ENCODE measurements around the gene JMJD8. TPM values are rescaled to one million over a fixed set of nuclear protein-coding genes. Genes with fewer than 3 reads are reported as not detected.

The JMJD8 gene
- polyA plus RNA-seq, 1 experiment = 91.8 TPM

DNA sequence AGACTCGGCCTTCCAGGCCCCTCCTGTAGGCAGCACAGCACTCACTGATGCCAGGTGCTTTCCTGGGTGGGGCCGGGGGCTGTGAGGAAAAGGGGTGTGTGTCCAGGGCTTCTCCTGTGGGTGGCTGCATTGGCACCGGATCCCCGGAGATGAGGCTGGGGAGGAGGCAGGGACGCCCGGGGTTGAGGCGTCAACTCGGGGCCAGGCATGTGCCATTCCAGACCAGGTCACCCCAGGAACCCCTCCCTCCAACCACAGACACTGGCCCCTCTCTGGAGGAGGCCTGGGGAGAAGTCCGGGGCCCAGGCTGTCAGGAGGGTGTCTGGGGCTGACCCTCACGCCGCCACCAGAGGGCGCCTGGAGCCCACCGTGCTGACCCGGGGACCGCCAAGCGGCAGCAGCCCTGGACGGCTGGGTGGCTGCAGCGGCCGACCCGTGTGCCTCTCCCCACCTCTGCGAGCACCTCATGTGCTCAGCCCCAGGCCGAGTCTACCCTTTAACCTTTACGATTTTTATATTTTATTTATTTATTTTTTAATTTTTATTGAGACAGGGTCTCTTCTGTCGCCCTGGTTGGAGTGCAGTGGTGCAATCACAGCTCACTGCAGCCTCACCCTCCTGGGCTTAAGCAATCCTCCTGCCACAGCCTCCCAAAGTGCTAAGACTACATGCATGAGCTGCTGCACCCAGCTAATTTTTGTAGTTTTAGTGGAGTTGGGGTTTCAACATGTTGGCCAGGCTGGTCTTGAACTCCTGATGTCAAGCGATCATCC is 27.6 kb upstream of the JMJD8 start:
- Histone ChIP-seq H3K36me3 (ENCODE audit: control insufficient read depth, insufficient read depth, low read length) (no peaks in the 10 kb centered on the region), H3K4me3 (ENCODE audit: low read depth, low read length) (no peak overlapping the region), H3K27me3 (ENCODE audit: control insufficient read depth, insufficient read depth, low read length) (peaks cover 14% of the 10 kb centered on the region)
- POLR2A ChIA-PET = no interaction called here
- DNase-seq (ENCODE audit: low read depth) = no peak
- TF ChIP-seq, protein P1, sequence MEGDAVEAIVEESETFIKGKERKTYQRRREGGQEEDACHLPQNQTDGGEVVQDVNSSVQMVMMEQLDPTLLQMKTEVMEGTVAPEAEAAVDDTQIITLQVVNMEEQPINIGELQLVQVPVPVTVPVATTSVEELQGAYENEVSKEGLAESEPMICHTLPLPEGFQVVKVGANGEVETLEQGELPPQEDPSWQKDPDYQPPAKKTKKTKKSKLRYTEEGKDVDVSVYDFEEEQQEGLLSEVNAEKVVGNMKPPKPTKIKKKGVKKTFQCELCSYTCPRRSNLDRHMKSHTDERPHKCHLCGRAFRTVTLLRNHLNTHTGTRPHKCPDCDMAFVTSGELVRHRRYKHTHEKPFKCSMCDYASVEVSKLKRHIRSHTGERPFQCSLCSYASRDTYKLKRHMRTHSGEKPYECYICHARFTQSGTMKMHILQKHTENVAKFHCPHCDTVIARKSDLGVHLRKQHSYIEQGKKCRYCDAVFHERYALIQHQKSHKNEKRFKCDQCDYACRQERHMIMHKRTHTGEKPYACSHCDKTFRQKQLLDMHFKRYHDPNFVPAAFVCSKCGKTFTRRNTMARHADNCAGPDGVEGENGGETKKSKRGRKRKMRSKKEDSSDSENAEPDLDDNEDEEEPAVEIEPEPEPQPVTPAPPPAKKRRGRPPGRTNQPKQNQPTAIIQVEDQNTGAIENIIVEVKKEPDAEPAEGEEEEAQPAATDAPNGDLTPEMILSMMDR (IDR thresholded peaks at IDR 0.05; ENCODE audit: insufficient read depth, low read depth, low read length) = peak; percentile 93
- CTCF ChIA-PET = interaction anchor here (0.6 to 5.5 kb wide), 35 partner anchors 8 to 494 kb away, joined by 3 to 120 read pairs (median 4); partner anchors contain the start of genes ANTKMT, CCDC78, CHTF18 and HAGHL

DNA sequence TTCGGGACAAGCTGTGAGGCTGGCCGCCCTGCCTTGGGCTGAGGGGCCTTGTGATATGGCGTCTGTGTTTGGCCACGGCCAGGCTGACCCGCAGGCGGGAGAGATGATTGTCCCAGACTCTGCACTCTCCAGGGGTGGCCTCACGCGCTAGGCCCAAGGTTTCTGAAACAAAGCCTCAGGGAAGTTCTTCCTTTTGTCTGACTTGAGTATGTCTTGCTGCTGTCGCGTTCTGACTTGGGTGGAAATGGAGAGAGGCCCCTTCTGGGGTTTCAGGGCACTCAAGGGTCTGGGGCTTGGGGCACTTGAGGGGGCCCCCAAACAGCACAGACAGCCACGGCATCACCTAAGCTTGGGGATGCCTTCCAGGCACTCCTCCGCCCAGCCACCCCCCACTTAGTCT is 26.9 kb upstream of the JMJD8 start:
- Histone ChIP-seq H3K27me3 (ENCODE audit: control insufficient read depth, insufficient read depth, low read length) (peaks cover 17% of the 10 kb centered on the region), H3K4me3 (ENCODE audit: low read depth, low read length) (no peak overlapping the region), H3K36me3 (ENCODE audit: control insufficient read depth, insufficient read depth, low read length) (no peaks in the 10 kb centered on the region)
- TF ChIP-seq, protein P1 (IDR thresholded peaks at IDR 0.05; ENCODE audit: insufficient read depth, low read depth, low read length) = no peak
- ChIA-PET CTCF (interaction anchor here (0.6 to 5.2 kb wide), 10 partner anchors 12 to 390 kb away, joined by 3 to 47 read pairs (median 4); partner anchors contain the start of genes CCDC78, CHTF18 and RPUSD1), POLR2A (no interaction called here)
- DNase-seq (ENCODE audit: low read depth) = no peak

DNA sequence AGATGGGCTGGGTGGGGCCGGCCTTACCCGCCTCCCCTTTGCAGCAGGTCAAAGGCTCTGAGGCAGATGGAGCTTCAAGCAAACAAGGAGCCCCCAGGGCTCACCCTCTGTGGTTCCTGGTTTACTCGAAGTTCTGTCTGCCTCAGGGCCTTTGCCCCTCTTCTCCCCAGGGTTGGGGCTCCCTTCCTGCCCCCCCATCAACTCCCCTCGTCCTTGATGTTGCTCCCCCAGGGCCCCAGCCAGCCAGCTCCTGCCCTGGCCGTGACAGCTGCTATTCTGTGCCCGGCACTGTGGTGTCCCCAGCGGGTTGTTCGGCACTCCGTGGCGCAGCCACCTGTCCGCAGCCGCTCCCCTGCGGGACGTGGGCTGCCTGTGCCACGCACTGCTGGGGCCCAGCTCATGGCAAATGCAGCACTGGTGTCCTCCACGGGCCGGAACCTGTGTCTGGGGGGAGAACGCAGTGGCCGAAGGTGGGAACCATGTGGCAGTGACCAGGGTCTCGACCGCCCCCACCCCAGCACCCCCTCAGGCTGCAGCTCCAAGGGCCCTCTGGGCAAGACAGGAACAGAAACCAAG is 26.5 kb upstream of the JMJD8 start:
- DNase-seq (ENCODE audit: low read depth) = no peak
- Histone ChIP-seq H3K27me3 (ENCODE audit: control insufficient read depth, insufficient read depth, low read length) (peaks cover 17% of the 10 kb centered on the region), H3K36me3 (ENCODE audit: control insufficient read depth, insufficient read depth, low read length) (no peaks in the 10 kb centered on the region), H3K4me3 (ENCODE audit: low read depth, low read length) (no peak overlapping the region)
- TF ChIP-seq, protein P1 (IDR thresholded peaks at IDR 0.05; ENCODE audit: insufficient read depth, low read depth, low read length) = no peak
- ChIA-PET CTCF (interaction anchor here (0.6 to 5.2 kb wide), 12 partner anchors 12 to 391 kb away, joined by 3 to 47 read pairs (median 4); partner anchors contain the start of genes CCDC78, CHTF18, JMJD8 and RPUSD1), POLR2A (no interaction called here)

DNA sequence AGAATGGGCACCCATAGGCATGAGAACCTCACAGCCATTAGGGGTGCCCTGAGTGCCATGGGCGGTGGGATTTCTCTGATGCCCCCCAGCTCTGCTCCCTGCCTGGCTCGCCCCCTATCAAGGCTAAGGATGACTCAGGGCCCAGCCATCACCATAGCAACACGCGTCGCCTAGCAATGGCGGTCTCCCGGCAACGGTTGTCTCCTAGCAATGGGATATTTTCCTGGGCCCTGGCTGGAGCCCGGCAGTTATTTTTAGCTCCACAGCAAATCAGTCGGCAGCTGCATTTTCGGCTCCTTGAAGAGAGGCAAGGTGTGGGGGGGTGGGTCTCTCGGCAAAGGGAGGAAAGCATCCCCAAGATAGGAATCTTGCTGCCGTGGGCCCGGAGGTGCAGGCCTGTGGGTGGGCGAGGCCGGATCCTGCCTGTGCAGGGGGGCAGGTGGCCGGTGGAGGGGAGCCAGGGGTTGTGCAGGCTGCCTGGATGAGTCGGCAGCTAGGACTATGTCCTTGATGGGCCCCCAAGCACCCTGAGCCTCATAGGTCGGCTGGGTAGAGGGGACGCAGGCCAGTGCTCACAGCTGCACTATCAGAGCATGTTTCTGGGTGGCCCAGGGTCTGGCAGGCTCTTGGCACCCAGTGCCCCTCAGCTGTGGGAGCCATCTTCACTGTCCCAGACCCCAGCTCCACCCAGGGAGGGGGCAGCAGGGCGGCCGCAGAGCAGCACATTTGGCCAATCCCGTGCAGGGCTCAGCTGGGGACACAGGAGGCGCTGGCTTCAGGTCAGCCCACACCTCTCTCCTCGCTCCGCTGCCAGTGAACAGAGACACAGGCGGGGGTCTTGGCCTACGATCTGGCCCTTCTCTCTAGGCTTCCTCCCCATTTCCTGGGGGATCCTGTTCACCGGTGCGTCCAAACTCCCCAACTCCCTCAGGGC is 25.7 kb upstream of the JMJD8 start:
- ChIA-PET POLR2A (no interaction called here), CTCF (interaction anchor here (1.1 to 5.2 kb wide), 9 partner anchors 13 to 377 kb away, joined by 3 to 47 read pairs (median 4); partner anchors contain the start of genes CCDC78, CHTF18, JMJD8 and RPUSD1)
- TF ChIP-seq, protein P1 (IDR thresholded peaks at IDR 0.05; ENCODE audit: insufficient read depth, low read depth, low read length) = 0 out of 2 replicates have a peak, but pooled peaks have one; percentile 5
- Histone ChIP-seq H3K4me3 (ENCODE audit: low read depth, low read length) (no peak overlapping the region), H3K27me3 (ENCODE audit: control insufficient read depth, insufficient read depth, low read length) (peaks cover 17% of the 10 kb centered on the region), H3K36me3 (ENCODE audit: control insufficient read depth, insufficient read depth, low read length) (no peaks in the 10 kb centered on the region)
- DNase-seq (ENCODE audit: low read depth) = no peak

Measured in BJ (cell line).